GM19397 (cell line): Measurements from ENCODE around the gene ANKRD13C.

Source experiments
- ATAC-seq: cut with Tn5 transposase; IDR thresholded peaks from one replicate; pipeline ENCODE4 v1.9.1; 2021; ENCODE audit warnings: mild to moderate bottlenecking, moderate library complexity; ENCODE audit not compliant: unreplicated experiment

The ANKRD13C gene

DNA sequence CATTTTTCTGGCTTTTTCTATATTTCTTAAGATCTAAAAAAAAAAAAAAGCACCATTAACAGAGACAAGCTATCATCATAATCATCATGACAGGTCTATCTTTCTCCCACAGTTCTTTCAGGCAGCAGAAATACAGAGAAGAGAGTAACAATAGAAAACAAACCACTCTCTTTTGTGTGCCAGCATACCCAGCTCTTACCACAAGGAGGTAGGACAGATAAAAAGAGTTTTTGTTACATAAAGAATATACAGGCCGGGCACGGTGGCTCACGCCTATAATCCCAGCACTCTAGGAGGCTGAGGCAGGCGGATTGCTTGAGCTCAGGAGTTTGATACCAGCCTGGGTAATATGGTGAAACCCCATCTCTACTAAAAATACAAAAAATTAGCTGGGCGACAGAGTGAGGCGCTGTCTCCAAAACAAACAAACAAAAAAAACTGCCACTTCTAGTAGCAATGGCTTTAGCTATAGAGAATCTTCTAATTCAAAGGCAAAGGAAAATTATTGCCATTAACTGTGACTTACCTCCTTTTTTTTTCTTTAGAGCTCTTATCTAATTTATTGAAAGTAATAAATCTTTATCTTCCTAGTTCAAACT, 39.7 kb downstream of the ANKRD13C start:
- ATAC-seq: no peak

- ATAC-seq: no peak
Observed at GRCh38 chr1:70311369-70311768, 43.2 kb downstream of the ANKRD13C start.

DNA sequence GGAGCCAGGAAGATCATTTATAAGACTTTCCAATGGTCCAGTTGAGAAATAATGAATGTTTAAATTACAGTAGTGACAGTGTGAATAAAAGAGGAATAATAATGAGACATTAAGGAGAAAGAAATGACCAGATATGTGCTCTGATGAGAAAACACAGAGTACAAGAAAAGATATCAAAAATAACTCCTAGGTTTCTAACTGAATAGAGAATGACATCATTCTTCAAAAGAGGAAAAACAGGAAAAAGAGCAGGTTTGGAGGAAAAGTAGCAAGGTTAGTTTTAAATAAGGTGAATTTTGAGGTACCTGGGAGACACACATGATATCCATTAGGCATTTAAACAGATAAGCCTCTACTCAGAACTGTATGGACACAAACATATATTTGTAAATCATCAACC, 55.0 kb downstream of the ANKRD13C start:
- no peak for ATAC-seq

DNA sequence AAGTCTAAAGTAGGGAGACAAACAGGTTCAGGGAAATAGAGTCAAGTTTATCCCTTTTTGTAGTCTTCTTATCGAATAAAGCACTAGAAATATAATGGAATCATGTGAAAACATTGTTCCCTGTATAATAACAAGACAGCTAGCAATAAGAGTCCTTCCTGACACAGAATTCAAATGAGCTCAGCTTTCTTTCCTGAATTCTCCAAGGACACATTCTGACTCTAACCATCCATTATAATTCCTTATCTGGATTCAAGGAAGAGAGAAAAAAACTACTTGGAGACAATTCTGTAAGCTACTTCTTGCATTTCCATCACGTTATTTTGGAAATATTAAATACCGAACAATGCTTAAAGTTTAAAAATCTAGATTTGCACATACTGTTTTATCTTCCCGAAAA, 58.8 kb downstream of the ANKRD13C start:
- ATAC-seq: no peak

GRCh38 chr1:70293186-70293843, 61.2 kb downstream of the ANKRD13C start:
- no peak for ATAC-seq

- no peak for ATAC-seq
Observed at GRCh38 chr1:70290218-70290617, 64.3 kb downstream of the ANKRD13C start.

DNA sequence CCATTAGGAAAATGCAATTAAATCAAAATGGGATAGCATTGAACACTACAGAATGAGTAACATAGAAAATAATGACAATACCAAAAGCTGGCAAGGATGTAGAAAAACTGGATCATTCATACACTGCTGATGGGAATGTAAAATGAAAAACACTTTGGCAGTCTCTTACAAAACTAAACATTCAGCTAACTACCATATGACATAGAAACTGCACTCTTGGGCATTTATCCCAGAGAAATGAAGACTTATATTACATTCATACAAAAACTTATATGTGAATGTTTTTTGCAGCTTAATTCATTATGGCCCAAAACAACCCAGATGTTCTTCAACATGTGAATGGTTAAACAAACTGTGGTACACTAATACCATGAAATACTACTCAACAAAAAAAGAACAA, 66.4 kb downstream of the ANKRD13C start:
- ATAC-seq: no peak

- no peak for ATAC-seq
Observed at GRCh38 chr1:70286453-70286852, 68.1 kb downstream of the ANKRD13C start.

- ATAC-seq: no peak
Observed at GRCh38 chr1:70284366-70284765, 70.2 kb downstream of the ANKRD13C start.

DNA sequence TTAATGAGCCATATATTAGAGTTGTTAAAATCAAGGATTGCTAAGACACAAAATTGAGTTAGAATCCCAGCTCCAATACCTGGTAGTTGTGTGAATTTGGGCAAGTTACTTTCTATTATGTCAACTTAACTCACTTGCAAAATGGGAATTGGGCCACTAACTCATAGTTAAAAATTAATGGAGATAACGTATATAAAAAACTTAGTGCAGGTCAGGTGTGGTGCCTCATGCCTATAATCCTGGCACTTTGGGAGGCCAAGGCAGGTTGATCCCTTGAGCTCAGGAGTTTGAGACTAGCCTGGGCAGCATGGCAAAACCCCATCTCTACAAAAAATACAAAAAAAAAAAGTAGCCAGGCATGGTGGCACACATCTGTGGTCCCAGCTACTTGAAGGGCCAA, 75.8 kb downstream of the ANKRD13C start:
- ATAC-seq: no peak

DNA sequence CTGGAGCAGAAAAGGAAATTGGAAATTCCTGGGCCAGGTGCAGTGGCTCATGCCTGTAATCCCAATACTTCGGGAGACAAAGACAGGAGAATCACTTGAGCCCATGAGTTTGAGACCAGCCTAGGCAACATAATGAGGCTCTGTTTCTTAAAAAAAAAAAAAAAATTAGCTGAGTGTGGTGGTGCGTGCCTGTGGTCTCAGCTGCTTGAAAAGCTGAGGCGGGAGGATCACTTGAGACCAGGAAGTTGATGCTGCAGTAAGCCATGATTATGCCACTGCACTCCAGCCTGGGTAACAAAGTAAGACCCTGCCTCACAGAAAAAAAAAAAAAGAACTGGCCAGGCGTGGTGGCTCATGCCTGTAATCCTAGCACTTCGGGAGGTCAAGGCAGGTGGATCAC, 76.6 kb downstream of the ANKRD13C start:
- peak; percentile 60 for ATAC-seq

DNA sequence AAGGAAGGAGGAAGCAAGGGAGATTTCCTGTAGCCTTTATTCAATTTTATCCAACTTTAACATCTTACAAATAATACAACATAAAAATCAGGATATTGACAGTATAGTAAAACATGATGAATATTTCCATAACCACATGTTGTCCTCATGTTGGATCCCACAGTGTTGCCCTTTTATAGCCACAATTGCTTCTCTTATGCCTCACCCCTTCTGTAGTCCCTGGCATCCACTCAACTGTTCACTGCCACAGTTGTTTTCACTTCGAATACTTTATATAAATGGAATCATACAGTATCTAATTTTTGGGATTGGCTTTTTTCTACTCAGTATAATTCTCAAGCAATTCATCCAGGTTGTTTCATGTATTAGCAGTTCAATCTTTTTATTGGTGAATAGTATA, 88.6 kb downstream of the ANKRD13C start:
- no peak for ATAC-seq

- ATAC-seq: no peak
Observed at GRCh38 chr1:70264839-70265238, 89.7 kb downstream of the ANKRD13C start.

DNA sequence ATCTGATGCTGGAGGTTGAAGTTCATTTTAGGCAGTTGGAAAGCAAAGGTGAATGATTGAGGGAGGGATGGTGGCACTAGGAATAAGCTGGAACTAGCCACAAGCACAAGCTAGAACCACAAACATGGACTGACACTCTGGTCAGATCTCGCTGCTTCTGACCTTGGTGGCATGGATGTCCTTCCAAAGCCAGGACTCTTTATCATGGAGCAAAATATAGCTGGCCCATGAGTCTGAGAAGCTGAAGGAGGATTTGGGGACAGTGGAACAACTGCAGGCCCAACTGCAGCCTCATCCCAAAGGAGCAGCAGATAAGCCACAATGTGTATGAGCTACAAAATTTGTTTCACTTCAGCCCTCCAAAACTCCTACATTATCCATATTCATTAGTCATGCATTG, 97.9 kb downstream of the ANKRD13C start:
- ATAC-seq: no peak

GRCh38 chr1:70248729-70249128, 105.8 kb downstream of the ANKRD13C start:
- ATAC-seq: no peak

GRCh38 chr1:70247768-70248167, 106.8 kb downstream of the ANKRD13C start:
- no peak for ATAC-seq

DNA sequence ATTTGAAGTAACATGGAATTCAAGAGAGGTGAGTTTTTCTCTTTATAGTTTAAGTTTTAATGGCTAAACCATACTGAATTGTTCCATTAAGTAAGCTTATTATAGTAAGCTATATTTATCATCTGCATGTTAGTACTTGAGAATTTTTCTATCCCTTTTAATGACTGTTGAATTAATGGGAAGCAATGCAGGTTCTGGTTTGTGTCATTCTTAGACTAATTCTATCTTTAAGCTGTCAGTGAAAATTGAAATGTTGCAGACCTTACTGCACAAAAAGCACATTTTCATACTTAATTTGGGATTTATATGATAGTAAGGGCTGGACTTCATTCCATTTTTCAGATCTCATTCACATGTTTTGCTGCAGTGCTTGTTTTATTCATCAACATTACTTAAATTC, 107.4 kb downstream of the ANKRD13C start:
- no peak for ATAC-seq

DNA sequence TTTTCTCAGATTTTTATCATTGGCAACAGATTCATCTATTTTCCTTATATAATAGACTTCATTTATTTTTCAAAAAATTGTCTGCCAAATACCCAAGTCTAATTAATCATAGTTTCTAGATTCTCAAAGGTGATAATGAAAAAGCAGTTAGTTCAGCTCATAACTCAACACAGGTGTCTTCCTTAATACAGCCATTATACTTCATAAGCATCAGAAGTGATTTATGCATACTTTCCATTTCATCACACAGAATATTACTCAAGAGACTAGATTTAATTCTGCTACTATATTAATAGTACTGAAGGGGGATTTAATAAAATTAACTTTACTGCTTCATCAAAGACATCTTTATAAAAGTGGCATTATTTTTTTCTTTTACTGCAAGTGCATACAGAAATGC, 114.6 kb downstream of the ANKRD13C start:
- ATAC-seq: no peak

DNA sequence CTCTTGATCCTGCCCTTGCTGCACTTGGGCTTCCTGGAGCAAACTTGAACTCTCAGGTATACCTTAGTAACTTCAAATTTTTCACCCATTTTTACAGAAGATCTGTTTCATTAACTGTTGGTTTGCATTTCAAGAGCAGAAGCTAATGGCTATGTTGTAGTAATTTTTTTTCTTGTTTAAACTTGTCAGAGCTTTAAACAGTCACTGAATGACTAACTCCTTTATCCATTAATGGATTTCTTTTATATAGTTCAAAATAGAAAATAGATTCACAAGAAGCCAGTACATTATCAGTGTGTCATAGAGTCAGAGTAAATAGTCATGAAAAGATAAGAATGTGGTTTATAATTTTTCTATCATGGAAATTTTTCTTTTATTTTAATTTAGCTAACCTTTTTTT, 119.8 kb downstream of the ANKRD13C start:
- ATAC-seq: no peak

DNA sequence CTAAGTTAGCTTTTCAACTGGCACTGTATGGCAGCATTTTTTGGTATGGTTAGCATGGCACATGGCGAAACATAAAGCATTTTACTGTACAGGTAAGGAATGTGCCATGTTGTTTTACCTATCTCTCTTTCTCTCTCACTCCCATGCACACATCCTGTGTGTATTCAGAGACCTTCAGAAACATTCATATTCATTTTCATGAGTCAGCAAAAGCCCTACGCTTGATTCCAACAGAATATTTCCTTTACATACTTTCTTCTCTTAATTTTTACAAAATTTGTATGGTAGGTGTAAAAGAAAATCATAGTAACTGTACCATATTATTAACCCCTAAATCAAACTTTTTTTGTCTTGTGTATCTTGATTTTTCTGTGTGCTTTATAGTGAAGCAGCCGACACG, 123.0 kb downstream of the ANKRD13C start:
- no peak for ATAC-seq

GRCh38 chr1:70228670-70229069, 125.9 kb downstream of the ANKRD13C start:
- ATAC-seq: no peak

DNA sequence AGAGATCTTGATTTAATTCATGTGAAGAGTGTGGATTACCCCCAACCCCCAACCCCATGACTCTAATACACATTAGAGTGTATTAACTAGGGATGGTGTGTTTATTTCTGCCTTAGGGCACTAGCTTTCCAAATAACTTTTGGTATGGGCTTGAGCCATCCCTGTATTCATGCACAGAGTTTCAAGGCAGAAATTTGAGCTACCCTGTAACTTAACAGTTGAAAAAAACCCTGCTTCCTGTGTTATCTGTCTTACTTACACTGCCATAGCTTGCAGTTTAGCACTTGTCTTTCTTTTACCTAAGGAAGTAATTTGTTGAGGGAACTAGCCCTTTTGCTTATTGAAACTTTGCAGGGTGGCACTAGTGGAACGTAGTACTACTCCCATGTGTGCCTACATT, 127.1 kb downstream of the ANKRD13C start:
- no peak for ATAC-seq

- no peak for ATAC-seq
Observed at GRCh38 chr1:70224954-70225353, 129.6 kb downstream of the ANKRD13C start.
